LNCAP (cell line): ENCODE data around the gene ZDHHC1.

ENCODE experiments used
- CTCF ChIP-seq: fragments of 450-650 bp; IDR thresholded peaks from 2 replicates; pipeline ENCODE4 v1.5.1; 2017; ENCODE audit warnings: mild to moderate bottlenecking

ZDHHC1 gene

GRCh38 chr16:67404740-67405226, 11.5 kb downstream of the ZDHHC1 start:
- no peak for TF ChIP-seq CTCF

GRCh38 chr16:67403976-67404555, 12.2 kb downstream of the ZDHHC1 start:
- no peak for TF ChIP-seq CTCF

GRCh38 chr16:67400901-67401300, 15.4 kb downstream of the ZDHHC1 start:
- TF ChIP-seq CTCF: no peak

- TF ChIP-seq CTCF: no peak
Measured at GRCh38 chr16:67399749-67400704, 16.2 kb downstream of the ZDHHC1 start.

- TF ChIP-seq CTCF: no peak
Measured at GRCh38 chr16:67399218-67399733, 17.0 kb downstream of the ZDHHC1 start.

GRCh38 chr16:67398546-67399217, 17.6 kb downstream of the ZDHHC1 start:
- TF ChIP-seq CTCF: no peak

- no peak for TF ChIP-seq CTCF
Measured at GRCh38 chr16:67397812-67398545, 18.3 kb downstream of the ZDHHC1 start.
